Progenitor cell of endocrine pancreas (in vitro differentiated cells): Measurements from ENCODE around the gene RFC5. TPM values are rescaled to one million over a fixed set of nuclear protein-coding genes. Genes with fewer than 3 reads are reported as not detected.
"Not testable (repeated sequence)": the region's sequence is repeated elsewhere in the genome, so short reads cannot be mapped to it uniquely, and the experiment has no call there.

Experiments used
- DNase-seq: peaks from one replicate; pipeline ENCODE4 v3.0.0; 2021; ENCODE audit warnings: low spot score; ENCODE audit not compliant: unreplicated experiment
- H3K27ac Mint-ChIP-seq: 2 replicates; pipeline ENCODE4 v1.8.0; 2021; ENCODE audit warnings: mild to moderate bottlenecking, moderate library complexity, mixed read lengths
- H3K27me3 Mint-ChIP-seq: 2 replicates; pipeline ENCODE4 v1.8.0; 2021; ENCODE audit warnings: mixed read lengths
- H3K36me3 Mint-ChIP-seq: 2 replicates; pipeline ENCODE4 v1.8.0; 2022; ENCODE audit warnings: mixed read lengths; ENCODE audit not compliant: insufficient read depth
- H3K4me1 Mint-ChIP-seq: 2 replicates; pipeline ENCODE4 v1.8.0; 2021; ENCODE audit warnings: low read depth, mixed read lengths
- H3K4me3 Mint-ChIP-seq: 2 replicates; pipeline ENCODE4 v1.8.0; 2021; ENCODE audit warnings: low read depth, mild to moderate bottlenecking, moderate library complexity, mixed read lengths
- H3K9me3 Mint-ChIP-seq: 2 replicates; pipeline ENCODE4 v1.8.0; 2021; ENCODE audit warnings: low read depth, mixed read lengths
- CTCF ChIP-seq: fragments of 200-600 bp; sonication (generic); IDR thresholded peaks from one replicate; pipeline ENCODE4 v1.5.0; 2021; ENCODE audit warnings: antibody characterized with exemption, mild to moderate bottlenecking; ENCODE audit not compliant: unreplicated experiment
- total RNA-seq: library from RNA; stranded (reverse); gene quantifications from 2 replicates; pipeline ENCODE4 v1.2.1, GENCODE V29; 2021

Gene RFC5
- total RNA-seq, 1 donor from 2014 or later, result 37.4 TPM

GRCh38 chr12:118013283-118013682 is 3.2 kb upstream of the RFC5 start:
- Mint-ChIP-seq H3K4me1 (peaks cover 16% of the 10 kb centered on the region), H3K36me3 (peaks cover 3% of the 10 kb centered on the region), H3K27ac (no peak overlapping the region), H3K9me3 (no peaks in the 10 kb centered on the region), H3K4me3 (no peak overlapping the region), H3K27me3 (no peaks in the 10 kb centered on the region)
- no peak for TF ChIP-seq CTCF
- no peak for DNase-seq

GRCh38 chr12:118015306-118015705 is 1.2 kb upstream of the RFC5 start:
- Mint-ChIP-seq H3K9me3 (no peaks in the 10 kb centered on the region), H3K27ac (no peak overlapping the region), H3K4me3 (no peak overlapping the region), H3K4me1 (peaks cover 16% of the 10 kb centered on the region), H3K27me3 (no peaks in the 10 kb centered on the region), H3K36me3 (peaks cover 4% of the 10 kb centered on the region)
- DNase-seq, result no peak
- TF ChIP-seq CTCF, result no peak

- no peak for DNase-seq
- Mint-ChIP-seq H3K27me3 (no peaks in the 10 kb centered on the region), H3K4me1 (peaks cover 16% of the 10 kb centered on the region), H3K27ac (peak overlapping the region; percentile 89), H3K4me3 (peak overlapping the region; percentile 87), H3K36me3 (peaks cover 7% of the 10 kb centered on the region), H3K9me3 (no peaks in the 10 kb centered on the region)
- no peak for TF ChIP-seq CTCF
Observed at GRCh38 chr12:118015944-118016343, 559 bp upstream of the RFC5 start.

- H3K4me3 Mint-ChIP-seq, result peak overlapping the region; percentile 87
- H3K27me3 Mint-ChIP-seq, result no peaks in the 10 kb centered on the region
- peaks cover 13% of the 10 kb centered on the region for H3K36me3 Mint-ChIP-seq
- peak overlapping the region; percentile 49 for H3K27ac Mint-ChIP-seq
- TF ChIP-seq CTCF, result no peak
- no peaks in the 10 kb centered on the region for H3K9me3 Mint-ChIP-seq
- no peak for DNase-seq
- peaks cover 16% of the 10 kb centered on the region for H3K4me1 Mint-ChIP-seq
Observed at GRCh38 chr12:118017926-118018325, 1.4 kb downstream of the RFC5 start.

- Mint-ChIP-seq H3K36me3 (peaks cover 14% of the 10 kb centered on the region), H3K9me3 (no peaks in the 10 kb centered on the region), H3K4me3 (no peak overlapping the region), H3K27me3 (no peaks in the 10 kb centered on the region), H3K4me1 (peaks cover 16% of the 10 kb centered on the region), H3K27ac (no peak overlapping the region)
- DNase-seq, result no peak
- TF ChIP-seq CTCF, result no peak
Observed at GRCh38 chr12:118020036-118020435, 3.5 kb downstream of the RFC5 start.

GRCh38 chr12:118022097-118022727 is 5.7 kb downstream of the RFC5 start:
- not testable (repeated sequence) for H3K4me3 Mint-ChIP-seq, H3K27ac Mint-ChIP-seq, H3K27me3 Mint-ChIP-seq, H3K4me1 Mint-ChIP-seq, H3K9me3 Mint-ChIP-seq, DNase-seq
- peaks cover 18% of the 10 kb centered on the region for H3K36me3 Mint-ChIP-seq
